Myocyte (in vitro differentiated cells): ENCODE measurements around the gene GOLT1B. TPM values are rescaled to one million over a fixed set of nuclear protein-coding genes. Genes with fewer than 3 reads are reported as not detected.

Experiments used
- DNase-seq: peaks from one replicate; pipeline ENCODE4 v3.0.0-alpha.2; 2012; ENCODE audit warnings: low read depth
- total RNA-seq: library from RNA; depleted of rRNA; stranded (reverse); fragments of >200 nt; gene quantifications from 2 replicates; pipeline ENCODE4 v1.2.3, GENCODE V29; 2014

Gene GOLT1B
- total RNA-seq, 1 donor from 2014 or later: 65.6 TPM

GRCh38 chr12:21521541-21521940, 20.0 kb downstream of the GOLT1B start:
- no peak for DNase-seq

- DNase-seq: no peak
These were observed 21.6 kb downstream of the GOLT1B start for GRCh38 chr12:21523148-21523547.

GRCh38 chr12:21526053-21526452, 24.5 kb downstream of the GOLT1B start, which contains the start of gene SPX:
TSS of gene SPX (plus strand) at chr12:21526296. CDS start at chr12:21526473, 177 bp downstream.
- no peak for DNase-seq

GRCh38 chr12:21526721-21527345, 25.2 kb downstream of the GOLT1B start:
- no peak for DNase-seq

- peak; percentile 83 for DNase-seq
These were observed 26.0 kb downstream of the GOLT1B start for GRCh38 chr12:21527451-21528180.

GRCh38 chr12:21528953-21529352, 27.4 kb downstream of the GOLT1B start:
- no peak for DNase-seq

- DNase-seq: no peak
These were observed 27.9 kb downstream of the GOLT1B start for GRCh38 chr12:21529456-21529855.

- no peak for DNase-seq
These were observed 36.6 kb downstream of the GOLT1B start for GRCh38 chr12:21538061-21538653.

- DNase-seq: no peak
These were observed 38.2 kb downstream of the GOLT1B start for GRCh38 chr12:21539797-21540196.

- DNase-seq: no peak
These were observed 40.2 kb downstream of the GOLT1B start for GRCh38 chr12:21541773-21542172.

GRCh38 chr12:21542403-21542802, 40.8 kb downstream of the GOLT1B start:
- DNase-seq: no peak

- no peak for DNase-seq
These were observed 41.6 kb downstream of the GOLT1B start for GRCh38 chr12:21543151-21543550.

GRCh38 chr12:21545557-21545956, 44.0 kb downstream of the GOLT1B start:
- DNase-seq: no peak

- DNase-seq: peak; percentile 46
These were observed 45.1 kb downstream of the GOLT1B start for GRCh38 chr12:21546716-21547115.

GRCh38 chr12:21547437-21547836, 45.8 kb downstream of the GOLT1B start:
- no peak for DNase-seq

- peak; percentile 93 for DNase-seq
These were observed 50.4 kb downstream of the GOLT1B start for GRCh38 chr12:21551841-21552465.

- no peak for DNase-seq
These were observed 51.2 kb downstream of the GOLT1B start for GRCh38 chr12:21552635-21553328.

- peak; percentile 97 for DNase-seq
These were observed 51.7 kb downstream of the GOLT1B start for GRCh38 chr12:21553329-21553675.

- DNase-seq: no peak
These were observed 56.6 kb downstream of the GOLT1B start for GRCh38 chr12:21558100-21558679.

- DNase-seq: peak; percentile 52
These were observed 58.4 kb downstream of the GOLT1B start for GRCh38 chr12:21559855-21560569.
